Fibroblast of mammary gland (primary cell): ENCODE results near the gene ZNF367.
A peak's percentile ranks its signal among the peaks of the same experiment; 100 is the strongest.
"Not testable (repeated sequence)": the region's sequence is repeated elsewhere in the genome, so short reads cannot be mapped to it uniquely, and the experiment has no call there.

Source experiments
- DNase-seq: peaks from one replicate; pipeline ENCODE4 v3.0.0-alpha.2; 2010; ENCODE audit warnings: low read depth
- H3K4me3 ChIP-seq: 2 replicates; pipeline ENCODE4 v1.5.1; 2011; ENCODE audit warnings: low read depth, mild to moderate bottlenecking, low read length, moderate library complexity; ENCODE audit not compliant: control insufficient read depth
- TF ChIP-seq, protein P1 (sequence below): conservative IDR thresholded peaks from 2 replicates; pipeline ENCODE4 v1.5.1; 2011; ENCODE audit warnings: low read depth, low read length, inconsistent platforms; ENCODE audit not compliant: control insufficient read depth, insufficient read depth

ZNF367 gene

DNA sequence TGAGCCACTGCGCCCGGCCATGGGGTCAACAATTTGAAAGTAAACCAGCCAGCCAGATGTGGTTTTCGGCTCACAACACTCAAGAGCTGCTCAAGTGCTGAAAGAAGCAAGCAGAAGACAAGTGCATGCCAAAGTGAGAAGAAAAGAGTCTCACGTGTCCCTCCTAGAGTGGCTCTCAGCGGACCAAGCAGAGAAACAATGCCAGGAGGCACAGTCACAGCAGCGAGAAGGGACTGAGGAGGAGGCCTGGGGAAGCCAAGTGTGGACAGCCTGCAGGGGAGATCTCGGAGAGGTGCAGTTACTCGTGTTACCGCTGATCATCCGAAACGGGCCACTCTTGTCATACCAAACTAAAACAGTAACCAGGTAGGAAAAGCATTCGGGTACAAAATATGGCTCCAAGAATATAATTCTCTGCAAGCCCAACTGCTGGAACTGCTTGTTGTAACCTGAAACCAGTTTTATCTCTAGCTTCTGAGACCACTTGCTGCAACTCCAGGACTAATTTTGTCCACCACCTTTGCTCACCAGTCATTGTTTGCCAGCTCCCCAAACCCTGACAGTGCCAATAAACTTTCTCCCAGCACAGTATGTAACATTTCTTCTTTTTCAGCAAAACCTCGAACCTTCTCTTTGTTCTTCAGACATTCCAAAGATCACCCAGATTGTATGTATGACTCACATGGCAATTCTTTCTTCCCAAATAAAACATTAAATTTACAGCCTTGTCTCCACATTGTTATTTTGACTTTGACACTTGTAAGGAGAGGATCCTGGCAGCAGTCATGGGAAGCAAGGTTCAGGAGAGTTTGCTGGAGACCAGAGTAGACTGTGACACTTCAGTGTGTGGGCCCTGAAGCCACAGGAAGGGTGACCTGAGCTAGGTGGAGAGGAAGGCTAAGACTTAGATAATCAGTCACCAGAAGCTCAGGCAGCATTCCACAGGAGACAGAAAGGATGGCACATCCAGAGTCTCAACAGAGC is 41.0 kb downstream of the ZNF367 start:
- peak; percentile 19 for DNase-seq
- TF ChIP-seq, protein P1, sequence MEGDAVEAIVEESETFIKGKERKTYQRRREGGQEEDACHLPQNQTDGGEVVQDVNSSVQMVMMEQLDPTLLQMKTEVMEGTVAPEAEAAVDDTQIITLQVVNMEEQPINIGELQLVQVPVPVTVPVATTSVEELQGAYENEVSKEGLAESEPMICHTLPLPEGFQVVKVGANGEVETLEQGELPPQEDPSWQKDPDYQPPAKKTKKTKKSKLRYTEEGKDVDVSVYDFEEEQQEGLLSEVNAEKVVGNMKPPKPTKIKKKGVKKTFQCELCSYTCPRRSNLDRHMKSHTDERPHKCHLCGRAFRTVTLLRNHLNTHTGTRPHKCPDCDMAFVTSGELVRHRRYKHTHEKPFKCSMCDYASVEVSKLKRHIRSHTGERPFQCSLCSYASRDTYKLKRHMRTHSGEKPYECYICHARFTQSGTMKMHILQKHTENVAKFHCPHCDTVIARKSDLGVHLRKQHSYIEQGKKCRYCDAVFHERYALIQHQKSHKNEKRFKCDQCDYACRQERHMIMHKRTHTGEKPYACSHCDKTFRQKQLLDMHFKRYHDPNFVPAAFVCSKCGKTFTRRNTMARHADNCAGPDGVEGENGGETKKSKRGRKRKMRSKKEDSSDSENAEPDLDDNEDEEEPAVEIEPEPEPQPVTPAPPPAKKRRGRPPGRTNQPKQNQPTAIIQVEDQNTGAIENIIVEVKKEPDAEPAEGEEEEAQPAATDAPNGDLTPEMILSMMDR = no peak
- H3K4me3 ChIP-seq = no peak overlapping the region

DNA sequence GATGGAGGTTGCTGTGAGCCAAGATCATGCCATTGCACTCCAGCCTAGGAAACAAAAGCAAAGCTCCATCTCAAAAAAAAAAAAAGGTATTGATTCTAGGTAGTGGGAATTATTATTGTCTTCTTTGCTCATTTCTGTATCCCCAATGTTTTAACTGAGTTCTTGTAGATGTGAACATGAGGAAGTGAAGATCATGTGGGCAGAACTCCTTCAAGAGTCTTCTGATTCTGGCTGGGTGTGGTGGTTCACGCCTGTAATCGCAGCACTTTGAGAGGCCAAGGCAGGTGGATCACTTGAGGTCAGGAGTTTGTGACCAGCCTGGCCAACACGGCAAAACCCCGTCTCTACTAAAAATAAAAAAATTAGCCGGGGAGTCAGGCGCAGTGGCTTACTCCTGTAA is 42.7 kb downstream of the ZNF367 start:
- DNase-seq = not testable (repeated sequence)

DNA sequence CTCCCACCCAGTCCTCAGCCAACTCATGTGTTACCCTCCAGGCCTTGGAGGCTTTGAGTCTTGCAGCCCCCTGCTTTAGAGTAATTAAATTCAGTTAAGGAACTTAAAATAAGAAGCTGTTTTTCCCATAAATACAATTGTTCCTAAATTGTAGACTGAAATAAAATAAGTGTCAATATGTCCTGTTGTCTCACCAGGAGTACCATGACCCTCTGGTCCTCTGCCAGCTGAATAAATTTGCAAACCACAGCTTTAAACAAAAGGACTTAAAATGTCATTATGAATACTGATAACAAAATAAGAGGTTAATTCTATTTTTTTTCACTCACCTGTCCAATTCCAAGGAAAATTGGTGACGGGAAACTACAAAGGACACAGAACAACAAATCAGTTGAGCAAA is 50.2 kb downstream of the ZNF367 start:
- TF ChIP-seq, protein P1 = no peak
- no peak for DNase-seq
- no peak overlapping the region for H3K4me3 ChIP-seq

More for the DNA sequence above, 42.7 kb downstream of the ZNF367 start:
- H3K4me3 ChIP-seq = not testable (repeated sequence)

DNA sequence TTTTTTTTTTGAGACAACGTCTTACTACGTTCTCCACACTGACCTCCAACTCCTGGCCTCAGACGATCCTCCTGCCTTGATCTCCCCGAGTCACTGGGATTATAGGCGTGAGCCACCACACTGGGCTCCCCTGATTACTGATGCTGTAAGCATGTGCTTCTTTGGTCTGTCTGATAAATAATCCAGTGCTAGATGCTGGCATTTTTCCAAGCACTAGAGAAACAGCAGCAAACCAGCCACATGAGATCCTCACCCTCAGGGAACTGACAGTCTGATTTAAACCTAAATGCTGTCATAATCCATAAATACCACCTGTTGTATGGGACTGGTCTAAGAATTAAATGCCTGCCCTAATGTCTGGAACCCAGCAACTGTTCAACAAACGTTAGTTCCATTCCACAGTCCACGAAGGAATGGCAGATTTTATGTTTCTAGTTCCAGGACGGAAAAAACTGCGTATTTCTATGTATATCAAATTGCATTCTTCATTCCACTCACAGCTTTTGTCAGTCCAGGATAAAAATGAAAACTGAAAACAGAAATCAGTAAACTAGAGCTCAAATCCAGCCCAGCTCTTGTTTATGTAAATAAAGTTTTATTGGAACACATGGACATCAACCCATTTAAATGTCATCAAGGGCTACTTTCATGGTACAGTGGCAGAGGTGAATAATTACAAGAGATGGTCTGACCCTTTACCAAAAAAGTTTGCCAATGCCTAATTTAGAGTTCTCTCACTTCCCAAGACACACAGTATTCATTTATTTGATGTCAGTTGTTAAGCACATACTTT is 54.8 kb downstream of the ZNF367 start:
- TF ChIP-seq, protein P1 = no peak
- H3K4me3 ChIP-seq = no peak overlapping the region
- DNase-seq = no peak

DNA sequence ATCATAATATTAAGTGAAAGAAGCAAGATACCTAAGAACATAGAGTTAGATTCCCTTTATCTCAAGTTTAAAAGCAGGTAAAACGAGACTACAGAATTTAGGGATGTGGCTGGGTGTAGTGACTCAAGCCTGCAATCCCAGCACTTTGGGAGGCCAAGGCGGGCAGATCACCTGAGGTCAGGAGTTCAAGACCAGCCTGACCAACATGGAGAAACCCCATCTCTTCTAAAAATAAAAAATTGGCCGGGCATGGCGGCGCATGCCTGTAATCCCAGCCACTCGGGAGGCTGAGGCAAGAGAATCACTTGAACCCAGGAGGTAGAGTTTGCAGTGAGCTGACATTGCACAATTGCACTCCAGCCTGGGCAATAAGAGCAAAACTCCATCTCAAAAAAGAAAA is 56.1 kb downstream of the ZNF367 start:
- not testable (repeated sequence) for DNase-seq, H3K4me3 ChIP-seq

DNA sequence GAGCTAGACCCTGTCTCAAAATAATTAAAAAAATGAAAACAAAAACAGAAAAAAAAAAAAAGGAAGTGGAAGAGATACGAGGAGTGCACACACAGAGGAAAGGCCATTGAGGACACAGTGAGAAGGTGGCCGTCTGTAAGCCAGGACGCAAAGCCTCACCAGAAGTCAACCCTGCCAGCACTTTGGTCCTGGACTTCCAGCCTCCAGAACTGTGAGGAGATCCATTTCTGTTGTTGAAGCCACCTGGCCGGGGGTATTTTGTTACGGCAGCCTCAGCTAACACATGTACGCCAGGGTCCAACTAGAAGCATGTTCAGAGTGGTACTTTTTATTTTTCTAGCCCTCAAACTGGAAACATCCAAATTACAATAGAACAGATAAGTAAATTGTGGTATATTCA is 56.5 kb downstream of the ZNF367 start:
- DNase-seq = no peak
- TF ChIP-seq, protein P1 = no peak
- no peak overlapping the region for H3K4me3 ChIP-seq

DNA sequence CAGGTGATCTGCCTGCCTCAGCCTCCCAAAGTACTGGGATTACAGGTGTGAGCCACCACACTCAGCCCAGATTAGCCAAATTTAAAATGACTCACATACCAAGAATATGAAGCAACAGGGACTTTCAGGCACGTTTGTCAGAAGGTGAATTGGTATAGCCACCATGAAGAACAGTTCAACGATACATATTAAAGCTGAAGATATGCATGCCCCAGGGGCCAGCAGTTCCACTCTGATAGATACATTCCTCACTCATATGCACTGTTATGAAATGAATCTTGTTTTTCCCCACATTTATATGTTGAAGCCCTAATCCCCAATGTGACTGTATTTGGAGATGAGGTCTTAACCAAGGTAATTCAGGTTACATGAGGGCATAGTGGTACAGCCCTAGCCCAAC is 57.2 kb downstream of the ZNF367 start:
- no peak overlapping the region for H3K4me3 ChIP-seq
- TF ChIP-seq, protein P1 = no peak
- no peak for DNase-seq

DNA sequence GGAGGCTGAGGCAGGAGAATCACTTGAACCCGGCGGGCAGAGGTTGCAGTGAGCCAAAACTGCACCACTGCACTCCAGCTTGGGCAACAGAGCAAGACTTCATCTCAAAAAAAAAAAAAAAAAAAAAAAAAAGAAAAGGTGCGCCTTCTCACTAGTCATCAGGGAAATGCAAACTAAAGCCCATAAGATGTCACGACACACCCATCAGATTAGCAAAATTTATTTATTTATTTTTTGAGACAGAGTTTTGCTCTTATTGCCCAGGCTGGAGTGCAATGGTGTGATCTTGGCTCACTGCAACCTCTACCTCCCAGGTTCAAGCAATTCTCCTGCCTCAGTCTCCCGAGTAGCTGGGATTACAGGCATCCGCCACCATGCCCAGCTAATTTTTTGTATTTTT is 57.6 kb downstream of the ZNF367 start:
- H3K4me3 ChIP-seq, DNase-seq: not testable (repeated sequence)
